Ovary (tissue), 3 donors: ENCODE results near the gene EGLN1.

Experiments used
- CTCF ChIP-seq, 3 donors: fragments of 450-650 bp in 2 of 3; fragments of 200-600 bp in 1 of 3; IDR thresholded peaks; one replicate each; pipeline versions ENCODE4 v1.5.1 to v1.8.0; 2016 to 2022; ENCODE audit warnings: antibody characterized with exemption in 3 of 3, mild to moderate bottlenecking in 1 of 3
- EP300 ChIP-seq: sonication (generic); formaldehyde crosslinking; IDR thresholded peaks from one replicate; pipeline ENCODE4 v1.6.1; 2017; ENCODE audit warnings: antibody characterized with exemption
- POLR2A ChIP-seq: fragments of 450-650 bp; IDR thresholded peaks from one replicate; pipeline ENCODE4 v1.6.1; 2017; ENCODE audit warnings: antibody characterized with exemption, mild to moderate bottlenecking, moderate library complexity
- donor health status: DM: no; HTN: no; CAD: no.

- TF ChIP-seq CTCF (IDR thresholded peaks at IDR 0.05) (no peak), EP300 (no peak), POLR2A (no peak)
Measured at GRCh38 chr1:231418741-231419107, 3.4 kb downstream of the EGLN1 start.
